Right hindlimb (tissue), 1 donor: Measurements from ENCODE around the gene NCK2.

Experiments
- DNase-seq: peaks from one replicate; pipeline ENCODE4 v3.0.0-alpha.2; 2018

NCK2 gene

GRCh38 chr2:105794926-105795574, 50.3 kb downstream of the NCK2 start:
- DNase-seq: no peak

GRCh38 chr2:105795575-105795934, 50.8 kb downstream of the NCK2 start:
- no peak for DNase-seq

DNA sequence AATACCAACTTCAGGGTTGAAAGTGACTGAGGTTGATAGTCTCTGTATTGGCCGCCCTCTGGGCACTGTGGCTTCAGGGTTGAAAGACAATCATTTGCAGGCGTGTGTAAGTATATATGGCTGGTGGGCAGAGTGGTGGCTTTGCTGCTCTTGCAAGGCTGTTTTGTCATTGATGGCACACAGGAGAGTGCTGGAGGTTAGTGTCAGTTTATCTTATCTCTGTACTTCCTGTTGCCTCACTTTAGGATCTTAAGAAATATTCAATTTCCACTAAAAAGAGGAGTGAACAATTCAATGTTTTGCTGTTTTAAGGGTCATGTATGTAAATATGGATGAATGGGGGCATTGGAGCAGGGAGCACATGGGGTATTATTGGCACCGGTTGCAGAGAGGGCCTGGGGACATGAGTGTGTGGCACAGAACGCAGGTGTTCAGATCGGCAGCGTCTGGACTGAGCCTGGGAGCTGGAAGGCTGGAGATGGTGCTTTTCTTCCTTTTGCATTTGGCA, 51.5 kb downstream of the NCK2 start:
- DNase-seq: no peak

DNA sequence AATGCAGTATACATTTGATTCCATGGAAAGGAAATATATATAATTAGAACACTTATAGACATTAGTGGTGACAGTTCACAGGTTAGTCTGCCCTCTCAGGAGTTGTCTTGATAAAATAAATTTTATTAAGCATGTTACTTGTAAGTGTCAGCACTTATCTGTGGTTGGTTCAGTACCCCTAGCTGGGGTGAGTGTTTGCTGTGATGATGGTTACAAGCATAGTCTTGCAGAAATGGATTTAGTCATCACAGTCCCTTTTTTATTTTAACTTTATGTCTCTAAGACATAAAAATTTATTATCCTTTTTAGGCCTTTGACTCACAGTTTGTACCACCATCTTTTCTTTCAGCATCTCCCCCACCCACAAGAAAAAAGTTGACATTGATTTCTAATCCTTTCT, 52.1 kb downstream of the NCK2 start:
- DNase-seq: no peak

DNA sequence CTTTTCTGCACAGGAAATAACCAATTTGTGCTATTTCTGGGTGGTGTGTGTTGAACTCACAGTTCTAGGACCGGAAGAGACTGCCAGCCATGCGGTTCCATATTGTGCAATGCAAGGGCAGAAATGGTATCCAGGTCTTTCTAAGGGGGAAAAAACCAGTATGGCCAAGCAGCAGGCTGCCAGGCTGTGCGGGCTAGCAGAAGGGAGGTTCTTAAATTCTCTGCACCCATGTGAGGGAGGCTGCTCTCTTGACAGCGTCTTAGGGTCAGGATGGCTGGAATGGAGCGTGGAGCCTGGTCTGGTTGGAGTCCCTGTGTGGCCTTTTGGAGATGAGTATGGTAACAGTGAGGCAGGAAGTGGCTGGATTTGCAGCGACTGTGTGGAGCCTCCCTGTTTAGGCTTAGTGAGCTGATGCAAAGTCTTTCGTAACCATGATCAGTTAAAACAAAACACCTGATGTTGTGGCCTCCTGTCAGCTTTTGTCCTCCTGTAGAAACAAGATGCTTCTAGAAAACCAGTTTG, 52.6 kb downstream of the NCK2 start:
- DNase-seq: no peak

- no peak for DNase-seq
Observed at GRCh38 chr2:105798595-105798994, 53.9 kb downstream of the NCK2 start.

DNA sequence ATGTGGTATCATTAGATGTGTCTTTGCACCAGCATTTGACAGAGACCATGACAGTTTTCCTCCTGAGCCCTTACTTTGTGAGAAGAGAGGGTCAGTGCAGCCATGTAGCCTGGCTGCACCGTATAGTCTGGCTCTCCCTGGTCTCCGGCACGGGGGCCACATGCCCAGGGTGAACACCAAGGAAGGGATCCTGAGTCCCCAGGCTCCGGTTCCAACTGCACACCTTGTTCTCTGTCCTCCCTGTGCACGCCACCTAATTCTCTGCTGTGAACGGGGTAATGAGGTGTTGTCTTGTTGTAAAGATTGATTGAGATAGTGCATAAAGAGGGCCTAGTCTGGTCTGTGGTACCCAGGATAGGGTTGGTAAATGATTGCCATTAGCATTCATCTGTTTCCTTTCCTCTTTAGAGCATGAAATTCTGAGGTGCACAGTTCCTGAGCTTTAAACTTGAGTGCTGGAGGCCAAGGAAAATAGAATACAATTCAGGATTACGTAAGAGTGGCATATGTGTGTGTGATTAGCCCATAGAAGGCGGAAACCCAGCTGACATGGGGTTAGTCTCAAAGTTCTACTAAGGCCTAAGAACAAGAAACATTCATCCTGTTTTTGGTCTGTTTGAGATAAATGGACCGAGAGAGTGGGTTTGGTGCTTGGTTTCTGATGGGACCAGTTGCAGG, 55.5 kb downstream of the NCK2 start:
- DNase-seq: no peak

DNA sequence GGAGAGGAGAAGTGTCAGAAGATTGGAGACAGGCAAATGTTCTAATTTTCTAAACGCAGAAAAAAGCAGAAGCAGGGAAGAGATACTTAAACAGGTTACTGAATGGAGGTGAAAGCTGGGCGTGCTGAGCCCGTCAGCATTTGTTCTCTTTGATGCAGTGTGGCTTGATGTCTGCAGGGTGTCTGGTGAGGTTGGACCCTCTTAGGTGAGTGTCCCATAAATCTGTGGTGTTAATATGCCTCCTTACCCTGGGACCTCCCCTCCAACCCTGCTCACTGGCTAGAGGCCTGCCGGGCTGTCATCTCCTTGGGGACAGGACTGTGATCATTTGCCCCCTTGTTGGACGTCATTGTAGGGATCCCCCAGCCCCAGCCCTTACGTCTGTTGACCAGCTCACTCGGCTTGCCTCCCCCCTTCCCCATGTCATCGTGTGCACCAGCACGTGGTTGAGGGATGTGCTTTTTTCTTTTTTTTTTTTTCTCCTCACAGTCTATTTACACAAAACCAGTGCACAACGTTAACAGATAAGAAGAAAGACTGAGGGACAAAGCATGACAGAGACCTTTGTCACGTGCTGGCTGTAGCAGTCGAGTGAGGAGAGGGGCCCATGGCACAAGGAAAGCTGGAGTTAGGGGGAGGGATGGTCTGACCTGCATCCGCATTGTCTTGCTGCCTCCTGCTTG, 56.4 kb downstream of the NCK2 start:
- no peak for DNase-seq

DNA sequence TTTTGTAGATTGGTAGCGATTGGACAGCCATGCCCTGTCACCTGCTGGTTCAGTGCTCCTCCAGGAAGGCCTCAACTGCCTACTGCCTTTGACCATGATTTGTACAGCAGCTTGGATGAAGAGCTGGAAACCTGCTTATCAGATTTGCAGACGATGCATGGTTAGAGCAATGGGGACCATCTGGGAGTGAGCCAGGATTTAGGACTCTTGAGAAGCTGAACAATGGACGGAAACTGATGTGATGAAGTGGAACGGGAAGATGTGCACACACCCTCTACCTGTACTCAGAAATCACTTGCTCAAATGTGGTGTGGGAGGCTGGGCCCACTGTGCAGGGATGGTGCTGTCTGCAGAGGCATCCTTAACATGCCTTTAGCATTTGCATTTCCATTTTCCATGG, 57.2 kb downstream of the NCK2 start:
- no peak for DNase-seq

- no peak for DNase-seq
Observed at GRCh38 chr2:105802587-105802986, 57.9 kb downstream of the NCK2 start.

GRCh38 chr2:105803337-105803736, 58.6 kb downstream of the NCK2 start:
- DNase-seq: no peak

GRCh38 chr2:105803773-105804172, 59.1 kb downstream of the NCK2 start:
- no peak for DNase-seq

DNA sequence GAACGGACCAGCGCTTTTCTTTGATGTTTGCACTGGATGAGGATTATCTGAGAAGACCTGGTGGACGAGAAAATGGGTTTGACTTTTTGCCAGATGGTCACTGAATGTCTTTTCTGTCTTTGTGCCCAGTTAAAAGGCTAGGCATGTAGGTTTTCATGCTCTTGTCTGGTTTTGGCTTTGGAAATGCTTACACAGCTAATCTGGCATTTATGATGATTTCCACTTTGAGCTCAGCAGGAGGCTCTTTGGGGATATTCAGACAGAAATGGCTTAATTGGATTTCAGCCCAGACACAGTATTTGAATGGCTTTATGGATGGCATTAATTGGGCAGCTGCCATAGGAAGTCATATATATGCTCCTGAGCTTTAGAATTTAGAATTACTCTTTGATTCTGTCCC, 59.6 kb downstream of the NCK2 start:
- DNase-seq: no peak

DNA sequence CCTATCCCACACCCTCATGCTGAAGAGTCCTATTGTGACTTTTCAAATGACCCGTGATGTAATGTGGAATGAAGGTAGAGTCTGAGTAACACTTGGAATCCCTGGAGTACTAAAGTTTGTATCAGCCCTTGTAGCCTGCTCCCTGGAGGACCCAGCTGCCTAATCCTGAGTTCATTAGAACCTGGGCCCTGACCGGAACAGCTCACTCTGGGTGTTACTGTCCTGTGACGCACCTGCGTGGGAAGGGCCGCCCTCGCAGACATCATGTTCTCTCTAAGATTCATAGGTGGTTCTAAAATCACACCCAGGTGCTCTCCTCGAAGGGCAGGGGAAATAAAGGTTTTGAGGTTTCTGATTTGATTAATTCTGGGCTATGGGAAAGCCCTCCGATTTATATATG, 62.3 kb downstream of the NCK2 start:
- DNase-seq: no peak

- DNase-seq: no peak
Observed at GRCh38 chr2:105808423-105809096, 63.8 kb downstream of the NCK2 start.

DNA sequence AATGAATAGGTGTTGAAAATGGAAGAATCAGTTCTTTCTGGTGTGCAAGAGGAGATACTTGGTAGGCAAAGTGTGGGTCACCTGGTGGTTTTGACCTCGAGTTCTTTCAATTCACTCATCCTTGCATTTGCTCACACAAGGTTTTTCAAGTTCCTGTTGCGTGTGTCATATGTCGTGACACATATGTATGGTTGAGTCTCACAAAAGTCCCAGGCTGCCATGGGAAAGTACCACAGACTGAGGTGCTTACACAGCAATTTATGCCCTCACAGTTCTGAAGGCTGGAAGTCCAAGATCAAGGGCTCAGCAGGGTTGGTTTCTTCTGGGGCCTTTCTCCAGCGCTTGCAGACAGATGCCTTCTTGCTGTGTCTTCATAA, 64.4 kb downstream of the NCK2 start:
- no peak for DNase-seq

GRCh38 chr2:105809723-105810122, 65.0 kb downstream of the NCK2 start:
- DNase-seq: no peak

DNA sequence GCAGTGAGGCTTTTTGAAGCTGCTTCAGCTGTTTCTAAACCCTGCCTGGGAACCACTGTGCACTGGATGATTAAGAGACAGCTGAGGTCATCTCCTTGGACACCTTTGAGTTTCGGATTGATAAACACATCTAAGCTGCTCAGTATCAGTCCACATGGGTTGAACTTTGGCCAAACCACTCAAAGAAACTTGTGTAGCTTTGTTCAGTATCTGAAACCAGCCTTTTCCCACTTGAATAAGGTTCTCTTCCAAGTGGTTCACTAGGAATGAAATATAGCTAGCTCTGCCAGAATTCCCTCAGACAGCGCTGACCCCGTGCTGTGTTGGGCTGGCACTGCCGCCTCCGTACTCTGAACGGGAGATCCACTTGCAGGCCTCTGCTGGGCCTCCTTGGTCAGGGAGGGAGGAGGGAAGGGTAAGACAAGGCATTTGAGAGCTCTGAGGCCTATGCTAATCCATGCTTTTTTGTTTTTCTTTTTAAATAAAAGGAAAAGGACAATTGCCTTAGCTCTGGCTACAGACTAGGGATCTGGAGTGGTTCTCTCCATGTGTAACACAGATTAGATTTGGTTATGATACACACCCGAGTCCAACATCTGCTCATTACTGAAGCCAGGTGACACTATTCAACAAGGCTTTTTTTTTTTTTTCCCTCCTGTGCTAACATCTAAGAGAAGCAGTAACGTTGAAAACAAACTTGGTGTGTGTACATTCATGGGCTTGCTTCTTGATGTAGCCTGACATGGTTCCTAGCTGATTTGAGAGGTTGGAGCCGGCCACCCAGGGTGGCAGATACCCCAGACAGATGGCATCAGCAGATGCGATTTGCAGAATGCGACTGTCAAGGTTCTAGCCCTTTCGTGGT, 67.7 kb downstream of the NCK2 start:
- peak; percentile 59 for DNase-seq

GRCh38 chr2:105813045-105813315, 68.3 kb downstream of the NCK2 start:
- no peak for DNase-seq

- DNase-seq: no peak
Observed at GRCh38 chr2:105813405-105813804, 68.7 kb downstream of the NCK2 start.

GRCh38 chr2:105814291-105814940, 69.7 kb downstream of the NCK2 start:
- DNase-seq: no peak

- DNase-seq: no peak
Observed at GRCh38 chr2:105815401-105815800, 70.7 kb downstream of the NCK2 start.
